Endothelial cell of hepatic sinusoid (primary cell): Measurements from ENCODE around the gene RAMP3.
"Not testable (repeated sequence)": the region's sequence is repeated elsewhere in the genome, so short reads cannot be mapped to it uniquely, and the experiment has no call there.

Experiments used
- in situ Hi-C: cut with HindIII; loops from 2 replicates; pipeline ENCODE4 v1.10.0; 2017; ENCODE audit warnings: low sequenced_read_pairs

The RAMP3 gene

DNA sequence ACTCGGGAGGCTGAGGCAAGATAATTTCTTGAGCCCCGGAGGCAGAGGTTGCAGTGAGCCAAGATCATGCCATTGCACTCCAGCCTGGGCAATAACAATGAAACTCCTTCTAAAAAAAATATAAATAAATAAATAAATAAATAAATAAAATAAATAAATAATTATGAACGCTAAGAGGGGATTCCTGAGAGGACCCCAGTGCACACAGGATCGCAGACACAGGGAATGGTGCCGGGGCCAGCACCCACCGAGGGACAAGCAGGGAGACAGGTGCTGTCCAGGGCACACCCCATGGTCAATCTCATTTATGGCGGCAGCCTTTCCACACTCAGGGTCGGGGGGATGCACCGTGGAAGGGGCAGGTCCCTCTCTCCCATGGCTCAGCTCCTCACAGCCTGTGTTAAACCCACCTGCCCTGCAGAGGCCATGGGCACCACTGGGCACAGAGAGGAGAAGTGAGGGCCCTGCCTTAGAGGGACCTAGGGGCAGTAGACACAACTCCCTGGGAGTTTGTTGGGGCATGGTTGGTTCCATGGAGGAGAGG, 2.2 kb upstream of the RAMP3 start:
- in situ Hi-C loops, result loop anchor here (5.0 kb wide), 1 partner anchor 57 kb away; no protein-coding TSS in a partner anchor

DNA sequence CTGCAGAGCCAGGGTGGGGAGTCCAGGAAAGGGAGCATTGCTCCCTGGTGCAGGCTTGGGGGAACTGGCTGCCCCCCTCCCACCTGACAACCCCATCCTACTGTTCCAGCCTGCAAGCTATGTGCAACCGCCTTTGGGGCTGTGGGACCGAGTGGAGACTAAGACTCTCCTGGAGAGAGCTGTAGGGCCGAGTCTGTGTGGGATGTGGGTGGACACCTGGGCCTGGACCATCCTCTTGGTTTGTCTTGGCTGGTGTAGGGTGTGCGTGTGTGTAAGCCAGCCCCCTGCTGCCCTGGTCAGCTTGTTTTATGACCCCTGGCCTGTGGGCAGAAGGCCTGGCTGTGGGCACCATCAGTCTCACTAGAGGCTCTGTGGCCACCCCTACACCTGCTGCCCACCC, 1.6 kb upstream of the RAMP3 start:
- in situ Hi-C loops, result loop anchor here (5.0 kb wide), 1 partner anchor 56 kb away; no protein-coding TSS in a partner anchor

GRCh38 chr7:45156516-45157272, 897 bp upstream of the RAMP3 start:
- in situ Hi-C loops, result loop anchor here (5.0 kb wide), 1 partner anchor 56 kb away; no protein-coding TSS in a partner anchor

- in situ Hi-C loops, result loop anchor here (5.0 kb wide), 1 partner anchor 55 kb away; no protein-coding TSS in a partner anchor
Observed at GRCh38 chr7:45157286-45157652, 322 bp upstream of the RAMP3 start.

- in situ Hi-C loops, result loop anchor here (5.0 kb wide), 1 partner anchor 54 kb away; no protein-coding TSS in a partner anchor
Observed at GRCh38 chr7:45158471-45158870, 880 bp downstream of the RAMP3 start.

DNA sequence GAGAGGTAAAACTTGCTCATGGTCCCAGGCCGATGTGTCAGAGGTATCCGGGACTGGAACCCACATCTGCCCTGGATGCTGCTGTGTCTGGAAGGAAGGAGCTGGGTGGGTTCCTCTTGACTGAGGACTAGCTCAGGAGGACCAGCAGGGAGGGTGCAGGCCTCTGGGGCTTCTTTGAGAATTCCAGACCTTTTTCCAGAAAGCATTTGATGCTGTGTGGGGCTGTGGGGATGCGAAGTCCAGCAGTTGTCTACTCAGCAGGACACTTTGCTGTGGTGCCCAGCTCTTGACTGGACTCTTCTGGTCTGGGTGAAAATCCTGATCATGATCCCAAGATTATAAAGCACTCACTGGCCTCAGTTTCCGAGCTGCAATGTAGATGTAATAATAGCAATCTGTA, 1.7 kb downstream of the RAMP3 start:
- in situ Hi-C loops, result loop anchor here (5.0 kb wide), 1 partner anchor 53 kb away; no protein-coding TSS in a partner anchor

- in situ Hi-C loops, result no loop called here
Observed at GRCh38 chr7:45160417-45160881, 2.9 kb downstream of the RAMP3 start.

DNA sequence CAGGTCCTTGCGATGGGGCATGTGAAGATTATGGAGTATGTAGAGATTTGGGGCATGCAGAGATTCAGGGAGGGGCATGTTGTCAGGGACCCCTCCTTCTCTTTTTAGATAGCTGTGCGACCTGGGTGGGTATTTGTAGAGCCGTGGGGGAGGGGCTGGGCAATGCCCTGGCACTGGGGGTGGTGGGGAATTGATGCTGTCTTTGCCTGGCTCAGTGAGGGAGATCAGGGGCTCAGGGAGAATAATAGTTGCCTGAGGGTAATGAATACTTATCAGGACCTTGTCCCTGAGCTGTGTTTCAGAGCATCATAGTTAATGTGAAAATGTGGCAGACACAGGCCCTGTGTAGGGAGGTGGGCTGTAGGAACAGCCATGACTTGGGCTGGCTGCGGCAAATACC, 3.5 kb downstream of the RAMP3 start:
- in situ Hi-C loops, result no loop called here

DNA sequence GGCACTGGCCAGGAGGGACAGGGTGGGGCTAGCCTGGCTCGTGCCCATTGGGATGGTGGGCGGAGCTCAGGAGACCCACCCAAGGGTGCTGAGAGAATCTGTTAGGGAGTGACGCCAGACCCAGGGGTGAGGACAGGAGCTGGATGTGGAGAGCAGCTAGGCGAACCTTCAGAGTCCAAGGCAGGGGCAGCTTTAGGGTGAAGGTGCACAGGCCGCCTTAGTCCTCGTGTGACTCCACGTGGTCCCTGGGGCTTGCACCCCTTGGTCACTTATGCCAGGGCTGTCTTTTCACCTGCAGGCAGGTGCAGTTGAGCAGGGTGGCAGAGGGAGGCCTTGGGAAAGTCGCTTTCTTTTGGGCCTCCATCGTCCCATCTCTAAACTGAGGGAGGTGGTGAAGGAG, 4.3 kb downstream of the RAMP3 start:
- in situ Hi-C loops, result no loop called here

GRCh38 chr7:45162311-45162845, 4.8 kb downstream of the RAMP3 start:
- in situ Hi-C loops, result no loop called here

DNA sequence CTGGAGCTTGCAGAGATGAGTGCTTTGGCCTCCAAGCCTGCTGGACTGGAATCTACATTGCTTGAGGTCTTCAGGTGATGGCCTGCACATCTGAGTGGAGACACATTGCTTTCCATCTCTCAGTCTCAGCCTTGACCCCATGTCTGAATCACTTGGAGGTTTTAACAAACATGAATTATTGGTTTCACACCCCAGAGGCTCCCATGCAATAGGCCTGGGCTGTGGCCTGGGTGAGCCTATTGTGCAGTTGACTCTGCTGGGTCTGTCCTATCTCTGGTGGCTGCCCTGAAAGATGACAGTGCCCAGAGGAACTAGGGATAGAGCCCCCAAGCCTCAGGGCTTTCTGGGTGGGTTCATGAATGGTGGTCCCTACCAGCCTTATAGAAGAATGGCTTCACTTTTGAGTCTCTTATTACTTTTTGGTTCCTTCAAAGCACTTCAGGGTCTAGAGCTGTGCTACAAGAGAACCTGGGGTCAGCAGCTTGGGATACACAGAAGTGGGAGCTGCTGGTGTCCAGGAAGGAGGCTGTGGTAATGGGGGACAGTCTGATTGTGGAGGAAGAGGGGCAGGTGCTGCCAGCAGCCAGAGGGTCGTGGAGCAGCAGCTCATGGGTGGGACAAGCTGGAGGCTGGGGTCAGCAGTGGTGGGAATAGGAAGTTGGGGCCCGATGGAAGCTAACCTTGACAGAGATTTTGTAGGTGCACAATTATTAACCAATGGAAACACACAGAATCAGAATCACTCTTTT, 5.5 kb downstream of the RAMP3 start:
- in situ Hi-C loops, result no loop called here

DNA sequence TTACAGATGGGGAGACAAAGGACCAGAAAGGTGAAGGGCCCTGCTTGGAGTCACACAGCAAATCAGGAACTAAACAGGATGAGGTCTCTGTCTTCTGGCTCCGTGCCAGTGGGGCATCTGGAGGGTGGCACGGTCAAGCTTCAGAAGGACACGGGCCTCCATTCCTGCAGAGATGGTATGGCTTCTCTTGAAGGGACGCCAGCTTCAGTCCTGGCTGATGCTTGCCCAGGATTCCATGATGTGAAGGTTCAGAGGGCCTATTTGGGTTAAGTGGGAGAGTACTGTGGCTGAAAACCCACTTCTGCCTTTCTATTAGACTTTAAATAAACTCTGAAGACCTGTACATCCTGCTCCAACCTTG, 6.1 kb downstream of the RAMP3 start:
- in situ Hi-C loops, result no loop called here

GRCh38 chr7:45164271-45164670, 6.7 kb downstream of the RAMP3 start:
- in situ Hi-C loops, result not testable (repeated sequence)

DNA sequence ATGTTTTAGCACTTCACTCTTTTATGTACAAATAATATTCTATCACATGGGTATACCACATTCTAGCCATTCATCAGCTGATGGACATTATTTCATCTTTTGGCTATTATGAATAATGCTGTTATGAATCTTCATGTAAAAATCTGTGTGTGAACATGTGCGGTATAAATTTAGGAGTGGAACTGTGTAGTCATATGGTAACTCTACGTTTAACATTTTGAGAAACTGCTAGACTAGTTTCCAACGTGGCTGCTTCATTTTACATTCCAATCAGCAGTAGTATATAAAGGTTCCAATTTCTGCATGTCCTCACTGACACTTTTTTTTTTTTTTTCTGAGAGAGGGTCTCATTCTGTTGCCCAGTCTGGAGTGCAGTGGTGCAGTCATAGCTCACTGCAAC, 8.3 kb downstream of the RAMP3 start:
- in situ Hi-C loops, result no loop called here

- in situ Hi-C loops, result loop anchor here (10.0 kb wide), 1 partner anchor 77 kb away; no protein-coding TSS in a partner anchor
Observed at GRCh38 chr7:45171946-45172345, 14.4 kb downstream of the RAMP3 start.

- in situ Hi-C loops, result loop anchor here (10.0 kb wide), 1 partner anchor 79 kb away; no protein-coding TSS in a partner anchor
Observed at GRCh38 chr7:45173596-45174327, 16.2 kb downstream of the RAMP3 start.

GRCh38 chr7:45174328-45174610, 16.7 kb downstream of the RAMP3 start:
- in situ Hi-C loops, result loop anchor here (10.0 kb wide), 1 partner anchor 79 kb away; no protein-coding TSS in a partner anchor

DNA sequence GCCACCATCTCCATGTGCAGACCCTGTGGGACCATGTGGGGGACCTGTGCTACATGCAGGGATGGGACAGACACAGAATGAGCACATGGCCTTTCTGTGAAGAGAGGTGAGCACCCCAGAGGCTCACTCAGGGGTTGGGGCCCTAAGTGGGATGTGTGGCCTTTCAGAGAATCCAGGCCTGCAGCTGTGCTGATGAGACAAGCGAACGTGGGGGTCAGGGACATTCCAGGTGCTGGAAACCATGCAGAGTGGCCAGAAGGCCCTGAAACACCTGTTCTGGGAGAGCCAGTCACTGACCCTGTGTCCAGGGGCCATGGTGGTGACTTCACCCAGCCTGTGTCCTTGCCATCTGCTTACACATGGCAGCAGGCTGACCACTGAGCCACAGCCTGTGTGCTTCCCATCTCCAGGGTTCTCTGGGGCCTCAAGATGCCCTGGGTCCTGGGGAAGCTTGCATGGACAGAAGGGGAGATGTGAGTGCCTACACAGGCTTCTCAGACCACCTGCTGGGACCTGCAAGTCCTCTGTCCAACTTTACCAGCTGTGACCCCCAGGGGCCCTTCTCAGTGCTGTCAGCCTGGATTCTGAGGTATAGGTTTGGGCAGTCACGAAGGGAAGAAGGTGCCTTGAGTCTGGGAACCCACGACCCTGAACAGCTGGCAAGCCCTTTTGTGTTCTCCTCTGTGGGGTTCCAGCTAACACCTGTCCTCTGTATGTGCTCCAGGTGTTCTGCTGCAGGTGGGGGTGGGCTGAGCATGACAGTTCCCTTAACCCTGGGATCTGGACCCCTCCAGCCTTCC, 17.6 kb downstream of the RAMP3 start:
- in situ Hi-C loops, result loop anchor here (10.0 kb wide), 1 partner anchor 80 kb away; no protein-coding TSS in a partner anchor

DNA sequence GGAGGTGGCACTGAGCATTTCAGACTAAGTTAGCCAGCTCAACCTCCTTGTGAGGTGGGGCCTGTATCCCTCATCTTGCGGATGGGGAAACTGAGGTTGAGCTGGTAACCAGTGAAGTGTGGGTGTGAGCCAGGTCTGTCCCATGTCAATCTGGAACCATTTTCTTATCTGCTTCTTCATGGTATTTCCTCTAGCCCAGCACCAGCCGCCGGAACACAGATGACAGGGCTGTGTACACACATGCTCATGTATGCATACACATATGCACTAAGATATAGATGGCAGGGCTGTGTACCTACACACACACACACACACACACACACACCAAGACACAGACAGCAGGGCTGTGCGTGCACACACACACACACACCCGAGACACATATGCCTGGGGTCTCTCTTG, 18.5 kb downstream of the RAMP3 start:
- in situ Hi-C loops, result loop anchor here (10.0 kb wide), 1 partner anchor 81 kb away; no protein-coding TSS in a partner anchor
